ENCODE results near the gene TRAF3IP1.
"Not testable (repeated sequence)": the region's sequence is repeated elsewhere in the genome, so short reads cannot be mapped to it uniquely, and the experiment has no call there.

Gene TRAF3IP1, protein sequence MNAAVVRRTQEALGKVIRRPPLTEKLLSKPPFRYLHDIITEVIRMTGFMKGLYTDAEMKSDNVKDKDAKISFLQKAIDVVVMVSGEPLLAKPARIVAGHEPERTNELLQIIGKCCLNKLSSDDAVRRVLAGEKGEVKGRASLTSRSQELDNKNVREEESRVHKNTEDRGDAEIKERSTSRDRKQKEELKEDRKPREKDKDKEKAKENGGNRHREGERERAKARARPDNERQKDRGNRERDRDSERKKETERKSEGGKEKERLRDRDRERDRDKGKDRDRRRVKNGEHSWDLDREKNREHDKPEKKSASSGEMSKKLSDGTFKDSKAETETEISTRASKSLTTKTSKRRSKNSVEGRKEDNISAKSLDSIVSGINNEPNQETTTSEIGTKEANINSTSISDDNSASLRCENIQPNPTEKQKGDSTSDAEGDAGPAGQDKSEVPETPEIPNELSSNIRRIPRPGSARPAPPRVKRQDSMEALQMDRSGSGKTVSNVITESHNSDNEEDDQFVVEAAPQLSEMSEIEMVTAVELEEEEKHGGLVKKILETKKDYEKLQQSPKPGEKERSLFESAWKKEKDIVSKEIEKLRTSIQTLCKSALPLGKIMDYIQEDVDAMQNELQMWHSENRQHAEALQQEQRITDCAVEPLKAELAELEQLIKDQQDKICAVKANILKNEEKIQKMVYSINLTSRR

DNA sequence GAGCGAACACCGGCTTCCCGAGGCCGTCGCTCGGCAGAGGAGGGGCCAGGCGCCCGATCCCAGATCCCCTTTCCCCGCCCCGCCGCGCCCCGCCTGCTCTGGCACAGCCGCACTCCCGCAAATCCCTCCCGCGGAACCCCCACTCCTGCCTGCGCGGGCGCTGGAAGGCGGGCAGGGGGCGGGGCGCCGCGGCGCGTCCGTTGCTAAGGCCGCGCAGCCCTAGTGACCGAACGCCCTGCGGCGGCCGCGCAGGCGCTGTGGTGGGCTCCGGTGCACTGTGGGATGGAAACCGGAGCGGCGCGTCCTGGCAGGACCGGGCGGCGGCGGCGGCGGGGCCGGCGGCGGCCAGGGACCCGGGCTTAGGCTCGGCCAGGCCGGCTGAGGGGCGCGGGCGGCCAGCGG, at the start of gene TRAF3IP1:
Gene TRAF3IP1 (plus strand): TSS at position 273 of the 402 bp plus-strand sequence. CDS start 145 bp downstream, outside the sequence.
- peak; percentile 78 for DNase-seq

DNA sequence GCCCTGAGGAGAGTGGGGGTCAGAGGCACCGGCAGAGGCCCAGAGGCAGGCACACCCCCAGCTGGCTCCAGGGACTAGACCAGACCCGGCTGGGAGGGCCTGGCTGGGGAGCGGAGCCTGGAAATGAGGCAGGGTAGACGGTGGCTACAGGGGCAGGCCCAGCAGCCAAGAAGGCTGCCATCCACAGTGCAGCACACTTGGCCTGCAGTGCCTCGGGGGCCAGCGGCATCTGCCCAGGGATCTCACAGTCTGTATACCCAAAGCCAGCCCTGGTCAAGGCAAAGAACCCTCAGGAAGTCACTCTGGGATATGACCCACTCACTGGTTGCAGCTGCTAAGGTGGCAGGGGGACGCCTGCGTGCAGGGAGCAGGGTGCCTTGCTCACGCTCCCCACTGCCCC, 49.7 kb upstream of the TRAF3IP1 start:
- no peak for DNase-seq

DNA sequence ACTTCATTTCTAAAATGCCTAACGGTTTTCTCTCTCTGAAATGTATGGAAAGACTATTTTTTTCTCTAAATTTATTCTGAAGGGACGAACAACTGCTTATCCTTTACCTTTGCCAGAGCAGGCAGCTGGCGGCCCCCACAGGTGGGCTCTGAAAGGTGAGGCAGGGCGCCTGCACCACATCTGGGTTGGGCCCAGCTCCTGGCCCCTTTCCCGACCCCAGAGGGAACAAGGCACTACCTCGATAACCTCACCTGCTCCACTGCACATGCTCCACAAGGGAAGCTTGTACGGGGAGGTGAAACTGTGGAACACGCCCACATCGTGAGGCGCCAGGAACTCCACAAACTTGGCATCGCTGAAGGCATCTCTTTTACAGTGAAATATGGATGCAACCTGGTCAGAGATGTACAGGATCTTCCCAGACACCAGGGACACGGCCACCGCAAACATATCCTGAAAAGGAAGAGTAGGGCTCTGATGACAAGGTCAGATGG, 49.2 kb upstream of the TRAF3IP1 start:
- no peak for DNase-seq

DNA sequence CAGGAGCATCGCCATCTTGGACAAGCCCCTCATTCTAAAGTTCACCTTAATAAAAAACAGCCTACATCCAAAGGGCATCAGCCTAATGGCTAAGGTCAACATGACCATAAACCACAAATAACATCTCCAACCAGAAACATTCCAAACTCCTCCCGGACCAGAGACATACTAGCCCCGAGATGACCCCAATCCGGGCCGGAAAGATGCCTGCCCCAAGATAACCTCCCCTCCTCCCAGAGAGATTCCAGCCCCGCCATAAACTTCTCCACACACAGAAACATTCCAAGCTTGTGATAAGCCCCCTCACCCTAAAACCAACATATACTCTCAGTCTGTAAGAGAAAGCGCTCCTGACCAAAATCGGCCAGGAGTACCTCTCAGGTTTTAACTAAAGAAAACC, 48.6 kb upstream of the TRAF3IP1 start:
- DNase-seq: not testable (repeated sequence)

DNA sequence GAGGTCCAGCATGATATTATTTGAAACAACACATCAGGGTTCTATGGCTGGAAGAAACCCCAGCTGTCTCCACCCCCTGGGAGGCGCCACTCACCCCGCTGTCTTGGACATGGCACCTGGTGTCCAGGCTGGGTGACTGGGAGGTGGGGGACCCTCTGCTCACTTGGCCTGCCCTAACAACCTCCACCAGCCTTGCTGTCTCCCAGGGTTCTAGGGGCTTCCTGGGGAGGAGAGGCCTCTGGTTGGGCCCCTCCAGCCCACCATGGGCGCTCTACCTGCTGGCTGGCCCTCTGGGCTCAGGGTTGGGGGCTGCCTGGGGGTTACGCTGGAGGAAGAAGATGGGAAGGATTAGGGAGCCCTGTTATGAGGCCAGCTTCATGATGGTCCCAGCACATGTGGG, 48.2 kb upstream of the TRAF3IP1 start:
- DNase-seq: no peak

DNA sequence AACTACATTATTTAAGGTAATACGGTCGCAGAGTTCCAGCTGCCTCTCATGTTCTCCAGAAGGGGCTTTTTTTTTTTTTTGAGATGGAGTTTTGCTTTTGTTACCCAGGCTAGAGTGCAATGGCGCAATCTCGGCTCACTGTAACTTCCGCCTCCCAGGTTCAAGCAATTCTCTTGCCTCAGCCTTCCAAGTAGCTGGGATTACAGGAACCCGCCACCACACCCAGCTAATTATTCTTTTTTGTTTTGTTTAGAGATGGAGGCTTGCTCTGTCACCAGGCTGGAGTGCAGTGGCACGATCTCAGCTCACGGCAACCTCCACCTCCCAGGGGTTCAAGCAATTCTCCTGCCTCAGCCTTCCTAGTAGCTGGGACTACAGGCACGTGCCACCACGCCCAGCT, 46.9 kb upstream of the TRAF3IP1 start:
- not testable (repeated sequence) for DNase-seq

DNA sequence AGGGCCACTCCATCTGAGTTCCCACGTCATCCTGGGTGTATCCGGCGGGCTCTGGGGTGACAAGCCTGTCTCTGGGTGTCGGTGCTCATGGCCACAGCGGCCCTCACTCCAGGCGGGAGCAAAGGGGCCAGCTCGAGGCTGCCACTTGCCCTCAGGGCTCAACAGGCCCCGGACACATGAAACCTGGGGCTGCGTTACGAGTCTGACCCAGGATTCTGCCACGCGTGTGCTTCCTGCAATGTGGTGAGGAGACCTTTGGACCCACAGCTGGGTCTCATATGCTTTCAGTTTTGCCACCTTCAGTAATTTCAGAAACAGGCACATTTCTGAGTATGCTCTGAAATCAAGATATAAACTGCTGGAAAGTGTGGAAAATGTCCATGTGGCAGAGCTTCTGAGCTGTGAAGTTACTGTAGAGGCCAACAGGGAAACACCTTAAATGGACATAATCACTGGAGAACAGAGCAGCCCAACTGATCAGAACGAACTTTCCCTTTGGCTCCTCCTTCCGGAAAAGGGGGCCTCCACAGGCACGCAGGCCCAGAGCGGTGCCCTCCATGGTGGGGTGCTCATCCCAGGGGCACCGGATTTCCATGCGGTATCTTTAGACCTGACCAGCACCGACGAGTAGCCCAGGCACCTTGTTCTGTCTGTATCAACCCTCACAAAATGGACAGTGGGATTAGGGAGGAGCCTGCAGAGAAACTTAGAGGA, 46.0 kb upstream of the TRAF3IP1 start:
- no peak for DNase-seq

DNA sequence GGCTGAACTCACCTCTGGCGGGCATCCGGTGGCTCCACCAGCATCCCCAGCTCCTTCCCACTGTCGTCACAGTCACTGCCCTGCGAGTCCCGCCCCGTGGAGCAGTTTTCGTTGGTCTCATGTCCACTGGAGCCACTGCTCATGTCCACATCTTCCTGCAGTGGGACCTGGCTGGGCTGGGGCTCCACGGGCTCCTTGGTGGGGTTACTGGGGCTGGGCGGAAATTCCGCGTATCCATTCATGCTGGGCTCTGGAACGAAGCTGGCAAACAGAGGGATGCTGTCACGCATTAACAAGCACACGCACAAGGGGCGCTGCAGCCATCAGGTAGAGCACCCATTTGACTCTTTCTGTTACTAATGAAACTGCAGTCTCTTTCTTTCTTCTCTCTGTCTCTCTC, 42.6 kb upstream of the TRAF3IP1 start:
- no peak for DNase-seq

DNA sequence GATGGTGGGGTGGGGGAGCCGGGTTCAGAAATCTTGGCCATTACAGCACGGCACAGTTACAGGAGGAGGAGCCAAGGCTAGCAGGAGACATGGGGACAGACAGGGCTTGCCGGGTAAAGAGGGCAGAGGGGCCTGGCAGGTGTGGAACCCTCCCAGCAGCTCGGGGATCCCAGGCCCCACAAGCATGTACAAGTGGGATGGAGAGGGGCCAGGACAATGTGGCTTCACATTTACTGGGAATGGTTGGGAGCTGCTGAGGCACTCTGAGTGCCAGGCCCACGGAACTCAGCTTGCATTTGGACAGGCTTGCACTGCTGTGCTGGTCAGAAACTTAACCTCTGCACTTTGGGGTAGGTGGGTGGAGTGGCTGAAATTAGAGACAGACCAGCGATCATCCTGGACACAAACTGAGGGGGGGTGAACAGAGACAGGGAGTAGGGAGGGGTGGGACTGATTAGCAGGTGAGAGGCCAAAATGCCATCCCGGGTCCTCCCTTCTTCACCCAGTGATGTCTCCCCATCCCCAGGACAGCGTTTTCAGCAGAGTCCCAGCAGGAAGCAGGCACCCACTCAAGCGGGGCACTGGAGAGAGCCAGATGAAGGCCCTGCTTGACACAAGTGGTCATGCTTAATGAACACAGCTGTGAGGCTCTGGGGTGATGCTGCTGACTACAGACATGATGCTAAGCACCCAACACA, 41.5 kb upstream of the TRAF3IP1 start:
- DNase-seq: no peak

DNA sequence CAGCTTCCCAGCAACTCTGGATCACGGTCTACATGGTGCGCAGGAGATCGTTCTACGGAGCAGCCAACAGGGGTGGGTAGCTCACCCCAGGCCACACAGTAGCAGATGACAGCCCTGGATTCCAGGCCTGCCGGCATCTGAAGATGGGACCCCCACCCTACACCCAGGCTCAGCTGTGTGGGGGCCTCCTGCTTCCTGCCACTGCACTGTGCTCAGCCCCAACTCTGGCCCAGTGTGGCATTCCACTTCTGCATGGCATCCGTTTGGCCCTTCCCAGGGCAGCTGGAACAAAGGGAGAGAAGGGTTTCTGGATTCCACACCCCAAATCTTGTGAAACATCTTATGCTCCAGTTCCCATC, 41.0 kb upstream of the TRAF3IP1 start:
- DNase-seq: no peak

DNA sequence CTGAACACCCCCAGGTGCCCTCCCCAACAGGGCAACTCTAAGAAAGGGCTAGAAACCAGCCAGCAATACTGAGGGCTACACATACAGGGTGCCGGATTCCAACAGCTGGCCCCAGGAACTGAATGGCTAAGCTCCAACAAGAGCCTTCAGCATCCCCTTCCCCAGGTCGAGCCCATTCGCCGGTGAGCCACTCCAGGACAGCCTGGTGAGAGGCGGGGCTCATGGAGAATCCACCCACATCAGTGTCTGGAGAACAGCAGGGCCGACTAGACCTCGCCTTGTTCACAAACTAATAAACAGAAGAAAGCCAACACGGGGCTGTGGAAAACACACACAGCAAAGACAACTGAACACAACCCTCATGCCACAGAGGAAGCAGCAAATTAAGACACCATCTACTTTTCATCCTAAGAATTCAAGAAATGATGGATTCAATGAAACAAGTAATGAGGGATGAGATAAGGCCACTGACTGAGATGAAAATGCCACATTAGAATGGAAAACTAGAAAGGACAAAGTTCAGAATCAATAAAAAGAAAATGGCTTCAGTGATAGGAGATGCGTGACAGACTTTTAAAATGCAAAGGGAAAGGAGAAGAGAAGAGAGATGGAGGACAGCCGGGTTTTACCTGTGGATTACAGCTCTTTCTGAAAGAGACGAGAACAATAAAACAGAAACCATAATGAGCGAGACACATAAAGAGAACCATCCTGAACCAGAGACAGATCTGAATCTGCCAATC, 40.1 kb upstream of the TRAF3IP1 start:
- no peak for DNase-seq

DNA sequence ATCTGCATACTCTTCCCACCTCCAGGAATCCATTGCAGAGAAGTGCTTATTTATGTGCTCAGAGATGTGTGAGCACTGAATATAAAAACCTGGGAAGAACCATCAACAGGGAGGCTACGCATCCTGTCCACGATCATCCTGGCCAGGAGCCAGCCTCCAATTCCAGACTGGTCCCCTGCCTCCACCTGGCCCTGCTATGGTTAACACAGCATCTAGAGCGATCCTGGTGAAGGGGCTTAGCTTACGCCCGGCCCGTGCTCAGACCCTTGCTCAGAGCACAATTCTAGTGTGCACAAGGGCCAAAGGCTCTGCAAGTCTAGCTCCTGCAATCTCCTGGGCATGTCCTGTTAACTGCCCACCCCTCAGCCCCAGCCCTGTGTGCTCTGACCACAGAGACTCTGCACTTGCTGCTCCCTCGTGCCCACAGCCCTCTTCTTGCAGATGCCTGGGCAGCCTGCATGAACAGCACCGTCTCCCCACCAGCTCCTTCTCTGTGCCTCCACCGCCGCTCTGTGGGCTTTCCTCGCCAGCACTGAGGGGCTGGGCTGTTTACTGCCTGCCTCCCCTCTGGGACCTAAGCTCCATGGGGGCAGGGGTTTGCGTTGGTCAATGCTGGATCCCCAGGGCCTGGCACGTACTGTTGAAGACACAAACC, 38.4 kb upstream of the TRAF3IP1 start:
- no peak for DNase-seq

DNA sequence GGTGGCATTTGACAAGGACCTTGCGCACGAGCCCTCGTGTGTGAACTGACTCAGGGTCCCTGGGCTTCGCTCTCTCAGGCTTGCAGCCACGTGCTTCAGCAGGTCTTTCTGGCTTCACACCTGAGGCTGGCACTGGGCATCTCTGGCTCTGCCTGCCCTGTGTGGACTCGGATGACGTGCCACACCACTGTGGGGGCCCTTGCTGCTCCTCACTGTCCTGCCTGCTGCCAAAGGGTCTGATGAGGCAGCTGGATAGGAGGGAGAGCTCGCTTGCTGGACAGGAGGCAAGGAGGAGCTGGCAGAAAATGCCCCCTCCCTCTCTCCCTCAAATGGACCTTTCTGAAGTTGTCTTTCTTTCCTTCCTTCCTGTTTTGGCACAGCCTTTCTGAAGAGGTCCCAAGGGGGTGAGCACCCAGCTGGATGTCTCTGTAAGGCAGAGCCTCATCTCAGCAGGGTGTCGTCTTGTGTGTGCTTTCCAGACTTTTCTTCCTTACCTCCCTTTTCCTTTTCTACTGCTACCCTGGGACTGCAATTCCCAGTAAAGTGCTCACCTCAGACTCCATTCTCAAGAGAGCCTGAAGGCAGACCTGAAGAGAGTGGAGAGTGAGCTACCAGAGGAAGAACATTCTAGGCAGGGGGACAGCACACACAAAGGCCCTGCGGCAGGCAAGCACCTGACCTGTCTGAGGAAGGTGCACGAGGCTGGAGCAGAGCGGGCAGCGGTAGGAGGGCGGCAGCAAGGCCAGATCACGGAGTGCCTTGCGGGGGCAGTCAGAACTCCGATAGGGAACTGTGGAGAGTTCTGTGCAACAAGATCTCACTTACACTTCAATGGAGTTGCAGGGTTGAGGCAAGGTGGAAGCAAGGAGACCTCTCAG, 37.2 kb upstream of the TRAF3IP1 start:
- no peak for DNase-seq

DNA sequence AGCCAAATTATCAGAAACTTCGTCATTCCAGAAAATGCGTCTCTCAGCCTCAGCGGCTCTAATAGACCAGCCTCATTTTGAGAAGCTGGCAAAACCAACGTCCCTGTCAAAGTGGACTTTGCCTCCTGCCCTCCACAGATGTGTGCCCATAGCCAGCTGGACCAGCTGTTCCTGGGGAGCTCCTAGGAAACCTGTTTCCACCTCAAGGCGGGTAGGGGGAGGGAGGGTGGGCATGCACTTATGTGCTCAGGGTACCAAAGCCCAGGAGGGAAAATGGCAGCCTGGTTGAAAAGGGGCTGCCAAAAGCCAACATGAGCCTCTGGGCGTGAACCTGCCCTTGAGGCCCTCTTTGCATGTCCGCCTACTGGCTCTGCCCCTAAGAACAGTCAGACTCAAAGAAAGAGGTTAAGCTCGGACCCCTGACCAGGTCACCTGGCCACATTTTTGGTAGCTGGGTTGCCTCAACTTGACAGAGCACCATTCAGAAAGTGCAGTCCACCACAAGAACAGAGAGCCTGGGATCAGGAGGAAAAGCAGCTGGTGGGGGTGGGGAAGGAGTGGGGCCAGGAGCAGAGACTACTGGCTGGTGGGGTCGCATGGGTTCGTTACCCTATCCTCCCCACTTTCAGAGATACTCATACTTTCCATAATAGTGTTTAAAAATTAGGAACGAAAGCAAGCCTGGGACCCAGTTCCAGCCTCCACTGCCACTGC, 35.4 kb upstream of the TRAF3IP1 start:
- DNase-seq: no peak

DNA sequence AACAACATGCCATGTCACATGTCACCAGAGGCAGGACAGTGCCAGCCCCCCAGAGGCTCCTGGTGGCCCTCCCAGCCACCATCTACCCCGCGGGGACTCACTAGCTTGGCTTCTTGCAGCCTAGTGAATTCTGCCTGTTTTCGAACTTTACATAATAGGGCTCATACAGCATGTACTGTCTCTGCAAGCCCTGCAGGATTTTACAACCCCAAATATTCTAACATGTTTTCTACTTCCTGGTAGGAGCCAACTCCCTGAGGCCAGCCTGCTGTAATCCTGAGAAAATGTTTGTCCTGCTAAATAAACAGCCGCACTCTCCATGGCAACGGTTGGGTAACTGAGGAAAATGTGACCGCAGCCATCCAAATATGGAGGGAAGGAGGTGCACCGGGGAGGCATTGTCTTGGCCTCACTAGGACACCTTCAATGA, 34.6 kb upstream of the TRAF3IP1 start:
- no peak for DNase-seq

DNA sequence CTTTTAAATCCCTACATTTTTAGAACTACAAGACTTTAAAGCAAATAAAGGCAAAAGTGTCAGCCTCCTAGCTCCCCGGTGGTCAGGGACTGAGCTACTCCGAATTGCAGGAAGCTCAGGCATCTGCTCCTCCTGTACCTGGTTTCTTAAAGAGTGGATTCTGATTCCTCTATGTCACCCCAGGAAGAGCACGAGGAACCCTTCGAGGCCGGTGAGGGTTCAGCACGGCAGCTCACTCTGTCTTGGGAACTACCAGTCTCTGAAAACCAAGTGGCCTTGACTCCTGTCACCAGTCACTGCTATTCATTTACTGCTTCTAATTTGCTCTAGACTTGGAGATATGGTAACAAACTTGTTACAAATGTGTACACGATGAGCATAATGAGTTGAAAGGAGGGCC, 34.2 kb upstream of the TRAF3IP1 start:
- no peak for DNase-seq

DNA sequence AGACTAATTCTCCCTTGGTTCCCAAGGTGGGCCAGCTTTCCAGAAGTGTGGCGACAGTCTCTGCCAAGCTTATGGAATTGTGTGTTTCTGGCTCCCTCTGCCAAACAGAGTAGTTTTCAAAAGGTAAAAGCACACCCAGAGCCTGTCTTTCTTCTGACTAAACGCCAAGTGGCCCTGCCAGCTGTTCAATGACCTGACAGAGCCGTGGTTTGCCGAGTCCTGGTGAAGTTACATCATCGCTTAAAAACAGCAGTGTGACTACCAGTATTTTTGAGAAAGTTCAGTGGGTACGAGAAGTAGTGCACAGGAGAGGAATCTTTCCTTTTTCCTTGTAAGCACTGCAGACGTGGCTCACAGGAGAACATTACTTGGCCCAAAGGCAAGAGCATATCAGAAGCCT, 33.8 kb upstream of the TRAF3IP1 start:
- peak; percentile 19 for DNase-seq

DNA sequence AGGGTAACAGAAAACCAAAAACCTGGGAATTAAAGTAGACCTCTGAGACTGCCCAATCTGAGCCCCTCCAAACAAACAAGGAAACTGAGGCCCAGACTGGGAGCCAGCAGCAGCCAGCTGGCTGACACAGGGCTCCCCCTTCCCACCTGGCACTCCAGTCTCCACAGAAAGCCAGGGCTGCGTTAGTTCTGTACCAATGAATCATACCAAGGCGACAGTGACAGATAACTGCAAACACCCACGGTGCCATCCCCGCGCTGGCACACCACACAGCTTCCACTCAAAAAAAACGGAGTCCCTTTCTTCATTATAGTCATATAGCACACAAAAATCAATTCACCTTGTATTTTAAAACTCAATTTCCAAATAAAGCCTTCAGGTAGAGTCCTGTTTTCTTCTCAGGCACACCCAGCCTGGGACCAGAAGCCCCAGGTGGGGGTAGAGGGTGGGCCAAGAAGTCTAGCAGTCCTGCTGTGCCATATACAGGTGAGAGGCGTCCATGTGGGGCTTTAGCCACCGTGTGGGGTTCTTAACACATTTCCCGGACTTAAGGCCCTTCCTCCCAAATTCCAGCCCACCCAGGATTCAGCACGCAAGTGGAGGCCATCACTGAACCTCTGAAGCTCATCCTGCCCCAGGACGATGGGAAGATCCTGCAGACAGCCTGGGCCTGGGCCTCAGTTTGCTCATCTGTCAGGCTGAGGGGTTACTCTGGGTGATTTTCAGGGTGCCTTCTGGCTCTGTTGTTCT, 33.2 kb upstream of the TRAF3IP1 start:
- DNase-seq: peak; percentile 6
